K562 (cell line): Measurements from ENCODE around the gene TCFL5. TPM values are rescaled to one million over a fixed set of nuclear protein-coding genes. Genes with fewer than 3 reads are reported as not detected.

Source experiments
- CBFA2T3 ChIP-seq: fragments of 450-650 bp; IDR thresholded peaks from 2 replicates; pipeline ENCODE4 v1.6.1; 2017
- GABPB1 ChIP-seq: sonication (generic); formaldehyde crosslinking; IDR thresholded peaks from 2 replicates; pipeline ENCODE4 v1.8.0; 2022; ENCODE audit warnings: mild to moderate bottlenecking, missing genetic modification reagents
- HDAC3 ChIP-seq: fragments of 450-650 bp; IDR thresholded peaks from 2 replicates; pipeline ENCODE4 v1.6.1; 2018; ENCODE audit warnings: borderline replicate concordance, mild to moderate bottlenecking, moderate library complexity; ENCODE audit not compliant: partially characterized antibody
- HIVEP1 ChIP-seq: fragments of 250-450 bp; sonication (Bioruptor Pico); IDR thresholded peaks from 2 replicates; pipeline ENCODE4 v1.4.0; 2020; ENCODE audit warnings: mild to moderate bottlenecking
- LARP7 ChIP-seq: fragments of 450-650 bp; IDR thresholded peaks from 2 replicates; pipeline ENCODE4 v1.6.1; 2016
- MAZ ChIP-seq, 2 experiments: fragments of 450-650 bp in 1 of 2; sonication (generic) in 1 of 2; formaldehyde crosslinking; IDR thresholded peaks in 1 of 2; conservative IDR thresholded peaks in 1 of 2; 2 replicates each; pipeline versions ENCODE4 v1.4.0 to v1.5.0; 2020; ENCODE audit warnings: mild to moderate bottlenecking in 1 of 2, missing genetic modification reagents in 1 of 2
- MEF2D ChIP-seq: conservative IDR thresholded peaks from 2 replicates; pipeline ENCODE4 v1.6.1; 2016; ENCODE audit warnings: low read depth, missing genetic modification characterization, missing compliant biosample characterization
- RBM22 ChIP-seq: fragments of 200-400 bp; formaldehyde crosslinking; IDR thresholded peaks from 2 replicates; pipeline ENCODE4 v1.6.1; 2018; ENCODE audit warnings: low read length, low read depth; ENCODE audit not compliant: poor library complexity, severe bottlenecking
- SP2 ChIP-seq: IDR thresholded peaks from 2 replicates; pipeline ENCODE4 v1.6.1; 2011; ENCODE audit warnings: mild to moderate bottlenecking, low read depth, low read length, moderate library complexity; ENCODE audit not compliant: poor library complexity, severe bottlenecking; ENCODE audit errors: extremely low read depth
- SRSF7 ChIP-seq: fragments of 200-400 bp; formaldehyde crosslinking; optimal IDR thresholded peaks from 2 replicates; pipeline ENCODE3; 2017; ENCODE audit warnings: mild to moderate bottlenecking, low read depth, low read length
- ZKSCAN1 ChIP-seq: fragments of 150-350 bp; IDR thresholded peaks from 2 replicates; pipeline ENCODE4 v1.6.1; 2016; ENCODE audit warnings: low read depth, low read length
- ZNF197 ChIP-seq: fragments of 200-800 bp; sonication (Bioruptor generic); IDR thresholded peaks from 2 replicates; pipeline ENCODE4 v1.6.1; 2016; ENCODE audit warnings: low read depth, missing genetic modification characterization, missing compliant biosample characterization
- ZNF239 ChIP-seq: fragments of 250-450 bp; sonication (Bioruptor Pico); IDR thresholded peaks from 2 replicates; pipeline ENCODE4 v1.4.0; 2020; ENCODE audit warnings: mild to moderate bottlenecking
- polyA plus RNA-seq, 8 experiments: library from polyadenylated mRNA; depleted of rRNA in 4 of 8; stranded (reverse) in 5 of 8; unstranded in 3 of 8; fragments of >200 nt; fragmentation: Nextera tagmentation in 2 of 8; fragmentation: Illumina TruSeq in 1 of 8; extraction: Ambion mirVana in 2 of 8; extraction: Trizol in 1 of 8; gene quantifications; 2 replicates each; pipeline versions ENCODE4 v1.2.1 to v1.2.3, GENCODE V29; 2011 to 2014; ENCODE audit warnings: inconsistent platforms in 1 of 8, missing spikeins in 1 of 8
- total RNA-seq, 7 experiments: library from RNA; depleted of rRNA in 6 of 7; stranded (reverse); fragments of >200 nt in 6 of 7; fragmentation: Illumina TruSeq in 2 of 7; extraction: Trizol in 2 of 7; gene quantifications; 2 replicates each; pipeline versions ENCODE4 v1.2.1 to v1.2.3, GENCODE V29; 2011 to 2021; ENCODE audit warnings: low replicate concordance in 1 of 7
- TF ChIP-seq, protein P1 (sequence below): fragments of 200-800 bp; sonication (Bioruptor generic); IDR thresholded peaks from 2 replicates; pipeline ENCODE4 v1.6.1; 2017; ENCODE audit warnings: missing genetic modification characterization, missing compliant biosample characterization
- TF ChIP-seq, protein P2 (sequence below): sonication (generic); formaldehyde crosslinking; IDR thresholded peaks from 2 replicates; pipeline ENCODE4 v1.8.0; 2022; ENCODE audit warnings: mild to moderate bottlenecking, missing genetic modification reagents
- TF ChIP-seq, protein P3 (sequence below): fragments of 250-450 bp; sonication (Bioruptor Pico); IDR thresholded peaks from 2 replicates; pipeline ENCODE4 v1.8.0; 2021; ENCODE audit warnings: moderate library complexity, mild to moderate bottlenecking, inconsistent platforms
- TF ChIP-seq, protein P4 (sequence below): fragments of 250-450 bp; sonication (Bioruptor Pico); IDR thresholded peaks from 2 replicates; pipeline ENCODE4 v1.5.1; 2021; ENCODE audit warnings: mild to moderate bottlenecking
- TF ChIP-seq, protein P5 (sequence below): fragments of 250-450 bp; sonication (Bioruptor Pico); IDR thresholded peaks from 2 replicates; pipeline ENCODE4 v1.4.0; 2020; ENCODE audit warnings: borderline replicate concordance

Gene TCFL5
- total and polyA plus RNA-seq, 9 of the 15 experiments (the other 6 are each of a cell fraction or from before 2014, with no cell fraction given) = 1.00 to 12.6 (median 9.1) TPM

DNA sequence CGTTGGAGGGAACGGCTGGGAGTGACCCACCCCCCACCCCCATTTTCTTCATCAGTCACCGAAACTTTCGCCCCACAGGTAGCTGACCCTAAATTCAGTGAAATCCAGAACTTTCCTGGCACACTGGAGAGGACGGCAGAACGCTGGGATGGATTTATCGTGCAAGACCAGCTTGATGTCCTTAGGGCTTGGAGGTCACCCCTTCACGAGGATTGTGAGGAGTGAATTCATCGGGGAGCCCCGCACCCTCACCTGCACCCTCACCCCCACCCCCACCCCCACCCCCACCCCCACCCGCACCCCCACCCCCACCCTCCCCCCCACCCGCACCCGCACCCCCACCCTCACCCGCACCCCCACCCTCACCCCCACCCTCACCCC is 13.3 kb upstream of the TCFL5 start (continued):
- no peak for TF ChIP-seq MEF2D
- no peak for TF ChIP-seq SP2
- TF ChIP-seq SRSF7 = no peak
- TF ChIP-seq, protein P1, sequence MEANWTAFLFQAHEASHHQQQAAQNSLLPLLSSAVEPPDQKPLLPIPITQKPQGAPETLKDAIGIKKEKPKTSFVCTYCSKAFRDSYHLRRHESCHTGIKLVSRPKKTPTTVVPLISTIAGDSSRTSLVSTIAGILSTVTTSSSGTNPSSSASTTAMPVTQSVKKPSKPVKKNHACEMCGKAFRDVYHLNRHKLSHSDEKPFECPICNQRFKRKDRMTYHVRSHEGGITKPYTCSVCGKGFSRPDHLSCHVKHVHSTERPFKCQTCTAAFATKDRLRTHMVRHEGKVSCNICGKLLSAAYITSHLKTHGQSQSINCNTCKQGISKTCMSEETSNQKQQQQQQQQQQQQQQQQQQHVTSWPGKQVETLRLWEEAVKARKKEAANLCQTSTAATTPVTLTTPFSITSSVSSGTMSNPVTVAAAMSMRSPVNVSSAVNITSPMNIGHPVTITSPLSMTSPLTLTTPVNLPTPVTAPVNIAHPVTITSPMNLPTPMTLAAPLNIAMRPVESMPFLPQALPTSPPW = peak; percentile 18; the same call in 1 of the 2 replicates
- TF ChIP-seq GABPB1 = no peak
- TF ChIP-seq CBFA2T3 = peak; percentile 16; the same call in 1 of the 2 replicates
- no peak for TF ChIP-seq ZKSCAN1
- TF ChIP-seq HIVEP1 (CRISPR knock-in tag) = no peak
- no peak for TF ChIP-seq RBM22
- TF ChIP-seq, protein P2, sequence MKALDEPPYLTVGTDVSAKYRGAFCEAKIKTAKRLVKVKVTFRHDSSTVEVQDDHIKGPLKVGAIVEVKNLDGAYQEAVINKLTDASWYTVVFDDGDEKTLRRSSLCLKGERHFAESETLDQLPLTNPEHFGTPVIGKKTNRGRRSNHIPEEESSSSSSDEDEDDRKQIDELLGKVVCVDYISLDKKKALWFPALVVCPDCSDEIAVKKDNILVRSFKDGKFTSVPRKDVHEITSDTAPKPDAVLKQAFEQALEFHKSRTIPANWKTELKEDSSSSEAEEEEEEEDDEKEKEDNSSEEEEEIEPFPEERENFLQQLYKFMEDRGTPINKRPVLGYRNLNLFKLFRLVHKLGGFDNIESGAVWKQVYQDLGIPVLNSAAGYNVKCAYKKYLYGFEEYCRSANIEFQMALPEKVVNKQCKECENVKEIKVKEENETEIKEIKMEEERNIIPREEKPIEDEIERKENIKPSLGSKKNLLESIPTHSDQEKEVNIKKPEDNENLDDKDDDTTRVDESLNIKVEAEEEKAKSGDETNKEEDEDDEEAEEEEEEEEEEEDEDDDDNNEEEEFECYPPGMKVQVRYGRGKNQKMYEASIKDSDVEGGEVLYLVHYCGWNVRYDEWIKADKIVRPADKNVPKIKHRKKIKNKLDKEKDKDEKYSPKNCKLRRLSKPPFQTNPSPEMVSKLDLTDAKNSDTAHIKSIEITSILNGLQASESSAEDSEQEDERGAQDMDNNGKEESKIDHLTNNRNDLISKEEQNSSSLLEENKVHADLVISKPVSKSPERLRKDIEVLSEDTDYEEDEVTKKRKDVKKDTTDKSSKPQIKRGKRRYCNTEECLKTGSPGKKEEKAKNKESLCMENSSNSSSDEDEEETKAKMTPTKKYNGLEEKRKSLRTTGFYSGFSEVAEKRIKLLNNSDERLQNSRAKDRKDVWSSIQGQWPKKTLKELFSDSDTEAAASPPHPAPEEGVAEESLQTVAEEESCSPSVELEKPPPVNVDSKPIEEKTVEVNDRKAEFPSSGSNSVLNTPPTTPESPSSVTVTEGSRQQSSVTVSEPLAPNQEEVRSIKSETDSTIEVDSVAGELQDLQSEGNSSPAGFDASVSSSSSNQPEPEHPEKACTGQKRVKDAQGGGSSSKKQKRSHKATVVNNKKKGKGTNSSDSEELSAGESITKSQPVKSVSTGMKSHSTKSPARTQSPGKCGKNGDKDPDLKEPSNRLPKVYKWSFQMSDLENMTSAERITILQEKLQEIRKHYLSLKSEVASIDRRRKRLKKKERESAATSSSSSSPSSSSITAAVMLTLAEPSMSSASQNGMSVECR (CRISPR knock-in tag) = 0 out of 2 replicates have a peak, but pooled peaks have one; percentile 24
- TF ChIP-seq, protein P3, sequence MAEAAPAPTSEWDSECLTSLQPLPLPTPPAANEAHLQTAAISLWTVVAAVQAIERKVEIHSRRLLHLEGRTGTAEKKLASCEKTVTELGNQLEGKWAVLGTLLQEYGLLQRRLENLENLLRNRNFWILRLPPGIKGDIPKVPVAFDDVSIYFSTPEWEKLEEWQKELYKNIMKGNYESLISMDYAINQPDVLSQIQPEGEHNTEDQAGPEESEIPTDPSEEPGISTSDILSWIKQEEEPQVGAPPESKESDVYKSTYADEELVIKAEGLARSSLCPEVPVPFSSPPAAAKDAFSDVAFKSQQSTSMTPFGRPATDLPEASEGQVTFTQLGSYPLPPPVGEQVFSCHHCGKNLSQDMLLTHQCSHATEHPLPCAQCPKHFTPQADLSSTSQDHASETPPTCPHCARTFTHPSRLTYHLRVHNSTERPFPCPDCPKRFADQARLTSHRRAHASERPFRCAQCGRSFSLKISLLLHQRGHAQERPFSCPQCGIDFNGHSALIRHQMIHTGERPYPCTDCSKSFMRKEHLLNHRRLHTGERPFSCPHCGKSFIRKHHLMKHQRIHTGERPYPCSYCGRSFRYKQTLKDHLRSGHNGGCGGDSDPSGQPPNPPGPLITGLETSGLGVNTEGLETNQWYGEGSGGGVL (CRISPR knock-in tag) = no peak
- no peak for TF ChIP-seq ZNF239
- TF ChIP-seq HDAC3 = no peak
- TF ChIP-seq MAZ (CRISPR knock-in tag; conservative IDR thresholded peaks at IDR 0.05 in 1 of 2, IDR thresholded peaks at IDR 0.05 in 1 of 2) = no peak
- no peak for TF ChIP-seq LARP7
- no peak for TF ChIP-seq ZNF197
- TF ChIP-seq, protein P4, sequence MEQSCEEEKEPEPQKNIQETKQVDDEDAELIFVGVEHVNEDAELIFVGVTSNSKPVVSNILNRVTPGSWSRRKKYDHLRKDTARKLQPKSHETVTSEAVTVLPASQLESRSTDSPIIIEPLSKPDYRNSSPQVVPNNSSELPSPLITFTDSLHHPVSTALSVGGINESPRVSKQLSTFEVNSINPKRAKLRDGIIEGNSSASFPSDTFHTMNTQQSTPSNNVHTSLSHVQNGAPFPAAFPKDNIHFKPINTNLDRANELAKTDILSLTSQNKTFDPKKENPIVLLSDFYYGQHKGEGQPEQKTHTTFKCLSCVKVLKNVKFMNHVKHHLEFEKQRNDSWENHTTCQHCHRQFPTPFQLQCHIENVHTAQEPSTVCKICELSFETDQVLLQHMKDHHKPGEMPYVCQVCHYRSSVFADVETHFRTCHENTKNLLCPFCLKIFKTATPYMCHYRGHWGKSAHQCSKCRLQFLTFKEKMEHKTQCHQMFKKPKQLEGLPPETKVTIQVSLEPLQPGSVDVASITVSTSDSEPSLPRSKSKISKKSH (CRISPR knock-in tag) = no peak
- TF ChIP-seq, protein P5, sequence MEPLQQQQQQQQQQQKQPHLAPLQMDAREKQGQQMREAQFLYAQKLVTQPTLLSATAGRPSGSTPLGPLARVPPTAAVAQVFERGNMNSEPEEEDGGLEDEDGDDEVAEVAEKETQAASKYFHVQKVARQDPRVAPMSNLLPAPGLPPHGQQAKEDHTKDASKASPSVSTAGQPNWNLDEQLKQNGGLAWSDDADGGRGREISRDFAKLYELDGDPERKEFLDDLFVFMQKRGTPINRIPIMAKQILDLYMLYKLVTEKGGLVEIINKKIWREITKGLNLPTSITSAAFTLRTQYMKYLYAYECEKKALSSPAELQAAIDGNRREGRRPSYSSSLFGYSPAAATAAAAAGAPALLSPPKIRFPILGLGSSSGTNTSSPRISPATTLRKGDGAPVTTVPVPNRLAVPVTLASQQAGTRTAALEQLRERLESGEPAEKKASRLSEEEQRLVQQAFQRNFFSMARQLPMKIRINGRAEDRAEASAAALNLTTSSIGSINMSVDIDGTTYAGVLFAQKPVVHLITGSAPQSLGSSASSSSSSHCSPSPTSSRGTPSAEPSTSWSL (CRISPR knock-in tag) = no peak
